Ectodermal cell (in vitro differentiated cells): ENCODE data around the gene ATPAF1.

Experiments used
- H3K27ac ChIP-seq: 2 replicates; pipeline ENCODE4 v1.7.0; 2013; ENCODE audit warnings: mild to moderate bottlenecking, low read depth, low read length; ENCODE audit not compliant: insufficient read depth, poor library complexity, severe bottlenecking
- H3K27me3 ChIP-seq: 2 replicates; pipeline ENCODE4 v1.7.0; 2013; ENCODE audit warnings: mild to moderate bottlenecking, low read length; ENCODE audit not compliant: insufficient read depth, control insufficient read depth, poor library complexity, severe bottlenecking
- H3K36me3 ChIP-seq: one replicate; pipeline ENCODE4 v1.7.0; 2013; ENCODE audit warnings: low read length; ENCODE audit not compliant: control insufficient read depth, insufficient read depth
- H3K4me1 ChIP-seq: one replicate; pipeline ENCODE4 v1.7.0; 2013; ENCODE audit warnings: low read length; ENCODE audit not compliant: control insufficient read depth, insufficient read depth
- H3K4me3 ChIP-seq: 2 replicates; pipeline ENCODE4 v1.7.0; 2013; ENCODE audit warnings: low read depth, low read length, control low read depth; ENCODE audit not compliant: insufficient read depth
- H3K9me3 ChIP-seq: 2 replicates; pipeline ENCODE4 v1.7.0; 2013; ENCODE audit warnings: mild to moderate bottlenecking, low read length, moderate library complexity; ENCODE audit not compliant: control insufficient read depth
- WGBS, 2 experiments: methylation state at CpG; one replicate each; pipeline ENCODE4 v1.1.7; 2013; ENCODE audit warnings: missing lambda C conversion rate in 2 of 2; 5-methylcytosine and 5-hydroxymethylcytosine counted together

Gene ATPAF1

GRCh38 chr1:46692811-46693770, 24.9 kb upstream of the ATPAF1 start:
- Histone ChIP-seq H3K27ac (no peak overlapping the region), H3K4me1 (peaks cover 7% of the 10 kb centered on the region), H3K36me3 (peaks cover 18% of the 10 kb centered on the region), H3K9me3 (no peaks in the 10 kb centered on the region), H3K27me3 (no peaks in the 10 kb centered on the region), H3K4me3 (no peak overlapping the region)
- WGBS, 2 experiments: 88 to 92% methylated on average over 3 of the region's 3 CpGs

- peaks cover 7% of the 10 kb centered on the region for H3K4me1 ChIP-seq
- no peak overlapping the region for H3K4me3 ChIP-seq
- no peaks in the 10 kb centered on the region for H3K27me3 ChIP-seq
- 94 to 96% methylated on average over 5 of the region's 6 CpGs for WGBS, 2 experiments
- H3K27ac ChIP-seq: no peak overlapping the region
- H3K9me3 ChIP-seq: no peaks in the 10 kb centered on the region
- peaks cover 27% of the 10 kb centered on the region for H3K36me3 ChIP-seq
Observed at GRCh38 chr1:46691997-46692790, 24.0 kb upstream of the ATPAF1 start.

GRCh38 chr1:46690931-46691421, 22.8 kb upstream of the ATPAF1 start:
- 86% methylated on average over 2 of the region's 2 CpGs for WGBS, 2 experiments
- Histone ChIP-seq H3K9me3 (no peaks in the 10 kb centered on the region), H3K4me1 (peaks cover 7% of the 10 kb centered on the region), H3K27me3 (no peaks in the 10 kb centered on the region), H3K4me3 (no peak overlapping the region), H3K36me3 (peaks cover 34% of the 10 kb centered on the region), H3K27ac (no peak overlapping the region)

GRCh38 chr1:46689897-46690296, 21.7 kb upstream of the ATPAF1 start:
- Histone ChIP-seq H3K27me3 (no peaks in the 10 kb centered on the region), H3K4me3 (no peak overlapping the region), H3K27ac (no peak overlapping the region), H3K36me3 (peaks cover 27% of the 10 kb centered on the region), H3K4me1 (peaks cover 7% of the 10 kb centered on the region), H3K9me3 (no peaks in the 10 kb centered on the region)
- 88 to 91% methylated on average over 1 of the region's 1 CpG for WGBS, 2 experiments

GRCh38 chr1:46689356-46689755, 21.2 kb upstream of the ATPAF1 start:
- 87 to 88% methylated on average over 2 of the region's 2 CpGs for WGBS, 2 experiments

GRCh38 chr1:46687921-46688509, 19.9 kb upstream of the ATPAF1 start:
- no peak overlapping the region for H3K27ac ChIP-seq

More at GRCh38 chr1:46689356-46689755, 21.2 kb upstream of the ATPAF1 start:
- Histone ChIP-seq H3K9me3 (no peaks in the 10 kb centered on the region), H3K4me1 (peaks cover 7% of the 10 kb centered on the region), H3K27ac (no peak overlapping the region), H3K27me3 (no peaks in the 10 kb centered on the region), H3K36me3 (peaks cover 31% of the 10 kb centered on the region), H3K4me3 (no peak overlapping the region)

GRCh38 chr1:46687093-46687659, 19.0 kb upstream of the ATPAF1 start:
- Histone ChIP-seq H3K4me1 (peaks cover 7% of the 10 kb centered on the region), H3K27ac (no peak overlapping the region), H3K4me3 (no peak overlapping the region), H3K27me3 (no peaks in the 10 kb centered on the region), H3K36me3 (peaks cover 43% of the 10 kb centered on the region), H3K9me3 (no peaks in the 10 kb centered on the region)
- 91 to 100% methylated on average over 2 of the region's 2 CpGs for WGBS, 2 experiments

More at GRCh38 chr1:46687921-46688509, 19.9 kb upstream of the ATPAF1 start:
- H3K27me3 ChIP-seq: no peaks in the 10 kb centered on the region
- no peaks in the 10 kb centered on the region for H3K9me3 ChIP-seq
- H3K36me3 ChIP-seq: peaks cover 39% of the 10 kb centered on the region
- peaks cover 7% of the 10 kb centered on the region for H3K4me1 ChIP-seq
- WGBS, 2 experiments: 92 to 93% methylated on average over 9 of the region's 9 CpGs
- H3K4me3 ChIP-seq: no peak overlapping the region

- Histone ChIP-seq H3K27me3 (no peaks in the 10 kb centered on the region), H3K9me3 (no peaks in the 10 kb centered on the region), H3K4me1 (peaks cover 3% of the 10 kb centered on the region), H3K4me3 (no peak overlapping the region), H3K36me3 (peaks cover 43% of the 10 kb centered on the region), H3K27ac (no peak overlapping the region)
- 90 to 100% methylated on average over 1 of the region's 1 CpG for WGBS, 2 experiments
Observed at GRCh38 chr1:46686255-46686654, 18.1 kb upstream of the ATPAF1 start.

- Histone ChIP-seq H3K9me3 (no peaks in the 10 kb centered on the region), H3K27ac (no peak overlapping the region), H3K36me3 (peaks cover 40% of the 10 kb centered on the region), H3K4me3 (no peak overlapping the region), H3K27me3 (no peaks in the 10 kb centered on the region), H3K4me1 (no peaks in the 10 kb centered on the region)
- 83 to 97% methylated on average over 2 of the region's 2 CpGs for WGBS, 2 experiments
Observed at GRCh38 chr1:46684670-46685069, 16.5 kb upstream of the ATPAF1 start.
